Vagina (tissue), 2 donors: ENCODE data around the gene SPNS3. TPM values are rescaled to one million over a fixed set of nuclear protein-coding genes. Genes with fewer than 3 reads are reported as not detected.

ENCODE experiments used
- DNase-seq, 2 donors: peaks; one replicate each; pipeline ENCODE4 v3.0.0-alpha.2; 2017; ENCODE audit errors: extremely low spot score in 2 of 2
- H3K27ac ChIP-seq: fragments of 200-600 bp; sonication (generic); one replicate; pipeline ENCODE4 v1.5.1; 2019
- H3K27me3 ChIP-seq: fragments of 200-600 bp; sonication (generic); one replicate; pipeline ENCODE4 v1.5.1; 2019
- H3K36me3 ChIP-seq, 2 donors: fragments of 200-600 bp; sonication (generic); one replicate each; pipeline ENCODE4 v1.5.1; 2017 to 2019
- H3K4me1 ChIP-seq: fragments of 200-600 bp; sonication (generic); one replicate; pipeline ENCODE4 v1.5.1; 2019
- H3K4me3 ChIP-seq, 2 donors: fragments of 200-600 bp; sonication (generic); 1 replicate in 1 of 2; 2 replicates in 1 of 2; pipeline ENCODE4 v1.5.1; 2016 to 2019
- H3K9me3 ChIP-seq: fragments of 200-600 bp; sonication (generic); one replicate; pipeline ENCODE4 v1.5.1; 2019
- POLR2A ChIP-seq, 2 donors: fragments of 450-650 bp; IDR thresholded peaks; one replicate each; pipeline ENCODE4 v1.6.1; 2017; ENCODE audit warnings: antibody characterized with exemption in 2 of 2, mild to moderate bottlenecking in 2 of 2, moderate library complexity in 2 of 2
- POLR2AphosphoS5 ChIP-seq, 2 donors: sonication (generic); formaldehyde crosslinking; IDR thresholded peaks; one replicate each; pipeline ENCODE4 v1.9.0; 2017; ENCODE audit warnings: antibody characterized with exemption in 2 of 2, mild to moderate bottlenecking in 2 of 2, low read depth in 1 of 2; ENCODE audit not compliant: insufficient read depth in 1 of 2
- intact Hi-C: fragments of 100-400 bp; cut with DNase I; formaldehyde crosslinking; loops from one replicate; pipeline ENCODE4 v1.15.1; 2023
- total RNA-seq: library from RNA; depleted of rRNA; stranded (reverse); fragments of >200 nt; gene quantifications from one replicate; pipeline ENCODE4 v1.2.3, GENCODE V29; 2016
- TF ChIP-seq, protein P1 (sequence below), 3 experiments: fragments of 450-650 bp in 2 of 3; fragments of 200-600 bp in 1 of 3; sonication (generic) in 1 of 3; IDR thresholded peaks; one replicate each; pipeline ENCODE4 v1.5.1; 2017 to 2019; ENCODE audit warnings: antibody characterized with exemption in 3 of 3, mild to moderate bottlenecking in 2 of 3, moderate library complexity in 2 of 3

SPNS3 gene
- total RNA-seq, 1 donor from 2014 or later, result not detected

DNA sequence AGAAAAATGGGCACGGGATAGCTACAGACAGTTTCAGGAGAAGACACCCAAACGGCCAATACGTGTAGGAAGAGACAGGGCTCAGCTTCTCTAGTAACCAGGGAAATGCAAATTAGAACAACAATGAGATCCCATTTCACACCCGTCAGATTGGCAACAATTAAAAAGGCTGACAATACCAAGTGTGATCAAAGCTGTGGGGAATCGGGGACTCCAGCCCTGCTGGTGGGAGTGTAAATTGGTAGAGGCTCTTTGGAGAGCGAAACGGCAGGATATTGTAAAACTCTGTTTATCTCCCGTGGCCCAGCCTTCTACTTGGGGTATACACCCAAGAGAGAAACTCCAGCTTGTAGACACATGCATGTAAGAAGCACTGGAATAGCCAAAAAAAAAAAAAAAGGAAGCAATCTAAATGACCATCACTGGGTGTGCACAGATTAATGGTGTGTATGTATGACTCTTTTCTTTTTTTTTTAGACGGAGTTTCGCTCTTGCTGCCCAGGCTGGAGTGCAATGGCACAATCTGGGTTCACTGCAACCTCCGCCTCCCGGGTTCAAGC is 93.9 kb downstream of the SPNS3 start:
- TF ChIP-seq, protein P1, sequence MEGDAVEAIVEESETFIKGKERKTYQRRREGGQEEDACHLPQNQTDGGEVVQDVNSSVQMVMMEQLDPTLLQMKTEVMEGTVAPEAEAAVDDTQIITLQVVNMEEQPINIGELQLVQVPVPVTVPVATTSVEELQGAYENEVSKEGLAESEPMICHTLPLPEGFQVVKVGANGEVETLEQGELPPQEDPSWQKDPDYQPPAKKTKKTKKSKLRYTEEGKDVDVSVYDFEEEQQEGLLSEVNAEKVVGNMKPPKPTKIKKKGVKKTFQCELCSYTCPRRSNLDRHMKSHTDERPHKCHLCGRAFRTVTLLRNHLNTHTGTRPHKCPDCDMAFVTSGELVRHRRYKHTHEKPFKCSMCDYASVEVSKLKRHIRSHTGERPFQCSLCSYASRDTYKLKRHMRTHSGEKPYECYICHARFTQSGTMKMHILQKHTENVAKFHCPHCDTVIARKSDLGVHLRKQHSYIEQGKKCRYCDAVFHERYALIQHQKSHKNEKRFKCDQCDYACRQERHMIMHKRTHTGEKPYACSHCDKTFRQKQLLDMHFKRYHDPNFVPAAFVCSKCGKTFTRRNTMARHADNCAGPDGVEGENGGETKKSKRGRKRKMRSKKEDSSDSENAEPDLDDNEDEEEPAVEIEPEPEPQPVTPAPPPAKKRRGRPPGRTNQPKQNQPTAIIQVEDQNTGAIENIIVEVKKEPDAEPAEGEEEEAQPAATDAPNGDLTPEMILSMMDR (IDR thresholded peaks at IDR 0.05), result no peak
- no peak for TF ChIP-seq POLR2AphosphoS5 (IDR thresholded peaks at IDR 0.05; ENCODE audit: insufficient read depth in 1 of 2, low read depth in 1 of 2)
- no peak for TF ChIP-seq POLR2A (IDR thresholded peaks at IDR 0.05)
- no peaks in the 10 kb centered on the region for H3K36me3 ChIP-seq
- no peak overlapping the region for H3K27ac ChIP-seq
- peaks cover 16% of the 10 kb centered on the region for H3K4me1 ChIP-seq
- intact Hi-C loops, result no loop called here
- no peaks in the 10 kb centered on the region for H3K9me3 ChIP-seq
- no peaks in the 10 kb centered on the region for H3K27me3 ChIP-seq
- no peak for DNase-seq
- H3K4me3 ChIP-seq, result no peak overlapping the region

DNA sequence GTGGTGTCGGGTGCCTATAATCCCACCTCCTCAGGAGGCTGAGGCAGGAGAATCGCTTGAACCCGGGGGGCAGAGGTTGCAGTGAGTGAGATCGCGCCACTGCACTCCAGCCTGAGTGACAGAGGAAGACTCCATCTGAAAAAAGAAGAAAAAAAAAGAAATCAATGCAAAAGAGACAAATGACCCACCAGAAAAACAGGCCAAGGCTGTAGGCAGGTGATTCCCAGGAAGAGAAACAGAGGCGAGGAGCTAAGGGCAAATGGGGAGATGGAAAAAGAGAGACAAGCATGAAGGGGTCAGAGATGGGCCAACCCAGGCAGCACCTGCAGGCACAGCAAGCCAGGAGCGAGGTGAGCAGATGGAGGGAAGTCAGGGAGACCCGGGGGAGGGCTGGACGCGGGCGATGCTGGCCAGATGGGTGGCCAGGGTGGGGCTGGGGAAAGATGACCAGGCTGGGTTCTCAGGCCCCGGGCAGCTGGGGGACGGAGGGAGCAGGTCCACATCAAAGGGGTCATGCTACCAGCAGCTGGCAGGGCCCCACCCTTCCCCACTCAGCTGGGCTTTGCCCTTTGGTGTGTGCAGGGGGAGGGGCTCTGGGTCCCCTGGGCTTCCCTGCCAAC is 95.9 kb downstream of the SPNS3 start:
- intact Hi-C loops, result loop anchor here (10.0 kb wide), 1 partner anchor 95 kb away; the partner anchor contains the start of gene SPNS3
- TF ChIP-seq POLR2A (IDR thresholded peaks at IDR 0.05) (no peak), POLR2AphosphoS5 (IDR thresholded peaks at IDR 0.05; ENCODE audit: insufficient read depth in 1 of 2, low read depth in 1 of 2) (no peak)
- TF ChIP-seq, protein P1 (IDR thresholded peaks at IDR 0.05), result no peak
- H3K4me1 ChIP-seq, result peaks cover 30% of the 10 kb centered on the region

DNA sequence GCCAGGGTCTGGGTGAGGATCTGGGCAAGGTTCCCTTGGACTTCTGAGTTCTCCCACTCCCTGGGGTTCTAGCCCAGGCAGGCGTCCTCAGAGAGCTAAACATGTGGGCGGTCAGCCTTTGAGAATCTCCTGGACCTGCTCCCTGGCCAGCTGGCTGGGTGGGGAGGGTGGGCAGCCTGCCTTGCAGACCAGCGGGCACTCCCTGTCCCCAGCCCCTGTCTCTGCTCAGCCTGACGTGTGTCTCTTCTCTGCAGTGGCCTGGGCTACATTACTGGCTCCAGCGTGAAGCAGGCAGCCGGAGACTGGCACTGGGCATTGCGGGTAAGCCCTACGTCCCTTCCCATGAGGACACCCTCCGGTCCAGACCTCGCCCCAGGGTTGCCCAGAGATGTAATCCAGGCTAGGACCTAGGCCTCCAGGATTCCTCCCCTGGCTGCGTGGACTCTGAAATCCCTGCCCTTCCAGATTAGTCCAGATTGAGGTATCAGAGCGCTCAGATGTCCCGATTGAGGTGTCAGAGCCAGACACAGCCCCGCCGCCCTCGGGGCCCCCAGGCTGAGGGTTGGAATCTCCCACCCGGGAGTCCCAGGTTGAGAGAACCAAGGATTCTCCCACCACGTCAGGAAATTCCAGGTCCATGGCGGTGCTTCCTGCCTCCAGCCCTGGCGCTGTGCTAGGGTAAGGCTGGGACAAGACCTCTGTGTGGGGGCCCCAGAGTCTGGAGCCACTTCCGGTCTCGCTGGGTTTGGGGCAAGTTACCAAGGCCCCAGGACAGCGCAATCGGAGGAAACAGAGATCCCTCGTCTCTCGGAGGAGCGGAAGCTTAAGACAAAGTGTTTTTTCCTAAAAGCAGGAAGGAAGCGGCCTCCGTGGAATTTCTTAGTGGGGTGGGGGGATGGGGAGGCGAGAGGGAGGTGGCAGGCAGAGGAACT is 97.3 kb downstream of the SPNS3 start:
- DNase-seq, result no peak
- H3K4me1 ChIP-seq, result peaks cover 43% of the 10 kb centered on the region
- TF ChIP-seq POLR2A (IDR thresholded peaks at IDR 0.05), result no peak
- peak in 1 of 2 donors; percentile 33 for TF ChIP-seq POLR2AphosphoS5 (IDR thresholded peaks at IDR 0.05; ENCODE audit: insufficient read depth in 1 of 2, low read depth in 1 of 2)
- H3K27ac ChIP-seq, result no peak overlapping the region
- no peaks in the 10 kb centered on the region for H3K9me3 ChIP-seq
- intact Hi-C loops, result loop anchor here (10.0 kb wide), 1 partner anchor 96 kb away; the partner anchor contains the start of gene SPNS3
- H3K36me3 ChIP-seq, result no peaks in the 10 kb centered on the region
- no peaks in the 10 kb centered on the region for H3K27me3 ChIP-seq
- no peak overlapping the region for H3K4me3 ChIP-seq

More for the DNA sequence above, 95.9 kb downstream of the SPNS3 start:
- no peaks in the 10 kb centered on the region for H3K36me3 ChIP-seq
- H3K9me3 ChIP-seq, result no peaks in the 10 kb centered on the region
- no peak for DNase-seq
- H3K4me3 ChIP-seq, result no peak overlapping the region
- H3K27me3 ChIP-seq, result no peaks in the 10 kb centered on the region
- H3K27ac ChIP-seq, result no peak overlapping the region

DNA sequence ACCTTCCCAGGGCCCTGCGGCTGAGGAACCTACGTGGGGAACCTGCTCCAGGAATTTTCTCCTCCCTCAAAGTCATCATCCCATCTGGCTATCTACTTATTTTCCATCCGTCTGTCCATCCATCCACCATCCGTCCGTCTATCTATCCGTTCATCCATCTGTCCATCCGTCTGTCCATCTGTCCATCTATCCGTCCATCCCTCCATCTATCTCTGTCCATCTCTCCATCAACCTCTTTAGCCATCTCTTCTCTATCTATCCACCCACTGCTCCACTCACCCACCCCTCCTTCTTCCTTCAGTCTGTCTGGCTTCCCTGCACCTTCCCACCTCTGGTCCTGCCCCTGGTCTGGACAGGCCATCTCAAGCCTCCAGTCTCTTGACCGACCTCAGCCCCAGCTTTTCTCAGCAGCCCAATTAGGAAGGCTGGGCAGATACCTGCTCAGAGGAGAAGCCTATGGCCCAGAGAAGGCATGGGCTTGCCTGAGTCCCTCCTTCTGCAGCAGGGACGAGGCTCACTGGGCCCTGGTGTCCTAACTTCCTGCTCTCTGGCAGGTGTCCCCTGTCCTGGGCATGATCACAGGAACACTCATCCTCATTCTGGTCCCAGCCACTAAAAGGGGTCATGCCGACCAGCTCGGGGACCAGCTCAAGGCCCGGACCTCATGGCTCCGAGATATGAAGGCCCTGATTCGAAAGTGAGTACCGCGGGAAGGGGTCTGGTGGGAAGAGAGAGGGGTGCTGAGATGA is 98.4 kb downstream of the SPNS3 start:
- intact Hi-C loops, result loop anchor here (10.0 kb wide), 1 partner anchor 97 kb away; the partner anchor contains the start of gene SPNS3
- H3K27ac ChIP-seq, result no peak overlapping the region
- no peaks in the 10 kb centered on the region for H3K27me3 ChIP-seq
- DNase-seq, result no peak
- TF ChIP-seq, protein P1 (IDR thresholded peaks at IDR 0.05), result no peak
- TF ChIP-seq POLR2A (IDR thresholded peaks at IDR 0.05) (no peak), POLR2AphosphoS5 (IDR thresholded peaks at IDR 0.05; ENCODE audit: insufficient read depth in 1 of 2, low read depth in 1 of 2) (no peak)
- H3K4me3 ChIP-seq, result no peak overlapping the region
- peaks cover 51% of the 10 kb centered on the region for H3K4me1 ChIP-seq
- no peaks in the 10 kb centered on the region for H3K9me3 ChIP-seq
- no peaks in the 10 kb centered on the region for H3K36me3 ChIP-seq
